Type B pancreatic cell (in vitro differentiated cells): Measurements from ENCODE around the gene MSI2. TPM values are rescaled to one million over a fixed set of nuclear protein-coding genes. Genes with fewer than 3 reads are reported as not detected.
"Not testable (repeated sequence)": the region's sequence is repeated elsewhere in the genome, so short reads cannot be mapped to it uniquely, and the experiment has no call there.

Source experiments
- DNase-seq: peaks from one replicate; pipeline ENCODE4 v3.0.0; 2021; ENCODE audit warnings: mixed read lengths; ENCODE audit not compliant: unreplicated experiment; ENCODE audit errors: extremely low spot score
- H3K27ac Mint-ChIP-seq: 2 replicates; pipeline ENCODE4 v1.8.0; 2021; ENCODE audit warnings: mild to moderate bottlenecking, mixed read lengths
- H3K27me3 Mint-ChIP-seq: 2 replicates; pipeline ENCODE4 v1.8.0; 2021; ENCODE audit warnings: mixed read lengths
- H3K36me3 Mint-ChIP-seq: 2 replicates; pipeline ENCODE4 v1.8.0; 2021; ENCODE audit warnings: mixed read lengths
- H3K4me1 Mint-ChIP-seq: one replicate; pipeline ENCODE4 v1.8.0; 2021; ENCODE audit warnings: mixed read lengths; ENCODE audit not compliant: unreplicated experiment
- H3K4me3 Mint-ChIP-seq: 2 replicates; pipeline ENCODE4 v1.8.0; 2021; ENCODE audit warnings: mild to moderate bottlenecking, mixed read lengths
- H3K9me3 Mint-ChIP-seq: 2 replicates; pipeline ENCODE4 v1.8.0; 2021; ENCODE audit warnings: mixed read lengths
- total RNA-seq: library from RNA; stranded (reverse); gene quantifications from 2 replicates; pipeline ENCODE4 v1.2.1, GENCODE V29; 2021; ENCODE audit warnings: low replicate concordance
- TF ChIP-seq, protein P1 (sequence below): fragments of 200-600 bp; sonication (generic); conservative IDR thresholded peaks from 2 replicates; pipeline ENCODE4 v1.5.0; 2021; ENCODE audit warnings: antibody characterized with exemption, mild to moderate bottlenecking

The MSI2 gene
- total RNA-seq, 1 donor from 2014 or later = 158 TPM

GRCh38 chr17:57211543-57211942 lies 44.8 kb upstream of the MSI2 start:
- no peak overlapping the region for H3K27ac Mint-ChIP-seq

DNA sequence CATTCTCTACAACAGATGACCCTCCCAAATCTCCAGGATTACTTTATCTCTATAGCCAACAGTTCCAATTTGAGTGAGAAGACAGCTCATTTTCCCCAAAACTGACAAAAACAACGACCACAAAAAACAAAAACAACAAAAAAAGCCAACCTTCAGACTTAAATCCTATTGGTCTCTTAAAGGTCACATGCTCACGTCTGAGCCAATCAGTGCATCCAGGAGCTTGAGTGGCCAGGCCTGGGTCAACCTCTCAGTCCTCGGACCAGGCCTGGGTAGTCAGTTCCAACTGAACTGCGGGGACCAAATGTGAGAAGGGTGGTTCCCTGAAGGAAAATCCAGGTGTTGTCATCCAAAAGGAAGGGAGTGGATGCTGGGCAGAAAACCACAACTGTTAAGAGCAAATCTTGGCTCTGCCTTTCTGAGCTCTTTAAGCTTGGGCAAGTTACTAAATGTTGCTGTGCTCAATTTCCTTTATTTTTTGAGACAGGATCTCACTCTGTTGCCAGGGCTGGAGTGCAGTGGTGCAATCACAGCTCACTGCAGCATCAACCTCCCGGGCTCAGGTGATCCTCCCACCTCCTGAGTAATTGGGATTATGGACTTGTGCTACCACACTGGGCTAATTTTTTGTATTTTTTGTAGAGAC lies 43.0 kb upstream of the MSI2 start:
- H3K9me3 Mint-ChIP-seq = peaks cover 6% of the 10 kb centered on the region
- no peak for DNase-seq
- H3K27ac Mint-ChIP-seq = no peak overlapping the region
- H3K27me3 Mint-ChIP-seq = peaks cover 3% of the 10 kb centered on the region
- TF ChIP-seq, protein P1, sequence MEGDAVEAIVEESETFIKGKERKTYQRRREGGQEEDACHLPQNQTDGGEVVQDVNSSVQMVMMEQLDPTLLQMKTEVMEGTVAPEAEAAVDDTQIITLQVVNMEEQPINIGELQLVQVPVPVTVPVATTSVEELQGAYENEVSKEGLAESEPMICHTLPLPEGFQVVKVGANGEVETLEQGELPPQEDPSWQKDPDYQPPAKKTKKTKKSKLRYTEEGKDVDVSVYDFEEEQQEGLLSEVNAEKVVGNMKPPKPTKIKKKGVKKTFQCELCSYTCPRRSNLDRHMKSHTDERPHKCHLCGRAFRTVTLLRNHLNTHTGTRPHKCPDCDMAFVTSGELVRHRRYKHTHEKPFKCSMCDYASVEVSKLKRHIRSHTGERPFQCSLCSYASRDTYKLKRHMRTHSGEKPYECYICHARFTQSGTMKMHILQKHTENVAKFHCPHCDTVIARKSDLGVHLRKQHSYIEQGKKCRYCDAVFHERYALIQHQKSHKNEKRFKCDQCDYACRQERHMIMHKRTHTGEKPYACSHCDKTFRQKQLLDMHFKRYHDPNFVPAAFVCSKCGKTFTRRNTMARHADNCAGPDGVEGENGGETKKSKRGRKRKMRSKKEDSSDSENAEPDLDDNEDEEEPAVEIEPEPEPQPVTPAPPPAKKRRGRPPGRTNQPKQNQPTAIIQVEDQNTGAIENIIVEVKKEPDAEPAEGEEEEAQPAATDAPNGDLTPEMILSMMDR = no peak
- H3K4me1 Mint-ChIP-seq = peaks cover 9% of the 10 kb centered on the region
- H3K36me3 Mint-ChIP-seq = no peaks in the 10 kb centered on the region
- H3K4me3 Mint-ChIP-seq = no peak overlapping the region

More at GRCh38 chr17:57211543-57211942, 44.8 kb upstream of the MSI2 start:
- Mint-ChIP-seq H3K27me3 (peaks cover 3% of the 10 kb centered on the region), H3K4me3 (no peak overlapping the region), H3K36me3 (no peaks in the 10 kb centered on the region), H3K4me1 (peaks cover 9% of the 10 kb centered on the region), H3K9me3 (peaks cover 13% of the 10 kb centered on the region)
- DNase-seq = no peak
- TF ChIP-seq, protein P1 = no peak

DNA sequence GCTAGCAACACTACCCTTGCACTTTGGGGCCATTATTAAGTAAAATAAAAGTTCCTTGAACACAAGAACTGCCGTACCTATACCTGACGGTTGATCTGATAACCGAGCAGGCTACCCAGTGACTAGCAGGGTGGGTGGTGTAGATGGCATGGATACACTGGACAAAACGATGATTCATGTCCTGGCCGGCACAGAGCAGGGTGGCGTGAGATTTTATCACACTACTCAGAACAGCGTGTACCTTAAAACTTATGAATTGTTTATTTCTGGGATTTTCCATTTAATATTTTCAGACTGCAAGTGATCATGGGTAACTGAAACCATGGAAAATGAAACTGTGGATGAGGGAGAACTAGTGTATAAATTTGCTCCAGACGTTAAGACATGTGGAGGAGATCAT lies 41.0 kb upstream of the MSI2 start:
- TF ChIP-seq, protein P1 = no peak
- Mint-ChIP-seq H3K4me3 (no peak overlapping the region), H3K9me3 (no peaks in the 10 kb centered on the region), H3K4me1 (peaks cover 9% of the 10 kb centered on the region), H3K36me3 (no peaks in the 10 kb centered on the region), H3K27ac (no peak overlapping the region), H3K27me3 (peaks cover 1% of the 10 kb centered on the region)
- no peak for DNase-seq

GRCh38 chr17:57221366-57222350 lies 34.7 kb upstream of the MSI2 start:
- H3K4me3 Mint-ChIP-seq = no peak overlapping the region
- no peak for DNase-seq
- TF ChIP-seq, protein P1 = no peak
- H3K9me3 Mint-ChIP-seq = no peaks in the 10 kb centered on the region
- H3K27me3 Mint-ChIP-seq = no peaks in the 10 kb centered on the region
- no peaks in the 10 kb centered on the region for H3K36me3 Mint-ChIP-seq
- H3K4me1 Mint-ChIP-seq = no peaks in the 10 kb centered on the region
- H3K27ac Mint-ChIP-seq = no peak overlapping the region

DNA sequence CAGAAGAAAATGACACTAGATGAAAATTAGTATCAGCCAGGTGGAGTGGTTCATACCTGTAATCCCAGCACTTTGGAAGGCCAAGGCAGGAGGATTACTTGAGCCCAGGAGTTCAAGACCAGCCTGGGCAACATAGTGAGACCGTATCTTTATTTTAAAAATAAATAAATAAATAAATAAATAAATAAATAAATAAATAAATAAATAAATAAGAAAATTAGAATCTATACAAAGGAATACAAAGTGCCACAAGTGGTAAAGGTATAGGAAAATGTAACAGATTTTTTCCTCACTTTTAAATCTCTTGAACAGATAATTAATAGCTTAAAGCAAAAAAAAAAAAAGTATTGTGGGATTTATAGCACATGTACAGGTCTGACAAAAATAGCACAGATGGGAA lies 33.9 kb upstream of the MSI2 start:
- H3K27me3 Mint-ChIP-seq, DNase-seq, H3K9me3 Mint-ChIP-seq, H3K27ac Mint-ChIP-seq, H3K4me1 Mint-ChIP-seq, H3K36me3 Mint-ChIP-seq, H3K4me3 Mint-ChIP-seq: not testable (repeated sequence)

DNA sequence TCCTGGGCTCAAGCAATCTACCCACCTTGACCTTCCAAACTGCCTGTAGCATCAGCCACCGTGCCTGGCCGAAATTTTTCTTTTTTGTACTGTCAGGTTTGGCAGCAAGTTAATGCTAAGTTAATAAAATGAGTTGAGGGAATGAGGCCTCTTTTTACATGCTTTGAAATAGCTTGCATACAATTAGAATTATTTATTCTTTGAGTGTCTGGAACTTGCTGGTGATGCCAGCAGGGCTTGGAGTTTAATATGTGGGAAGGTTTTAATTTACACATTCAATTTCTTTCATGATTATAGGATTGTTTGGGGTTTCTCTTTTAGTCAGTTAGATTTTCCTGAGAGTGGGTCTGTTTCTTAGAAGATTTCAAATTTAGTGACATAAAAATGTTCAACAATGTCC lies 31.2 kb upstream of the MSI2 start:
- Mint-ChIP-seq H3K27me3 (peaks cover 4% of the 10 kb centered on the region), H3K27ac (no peak overlapping the region), H3K9me3 (peaks cover 12% of the 10 kb centered on the region), H3K4me3 (no peak overlapping the region), H3K4me1 (no peaks in the 10 kb centered on the region), H3K36me3 (no peaks in the 10 kb centered on the region)
- no peak for DNase-seq
- TF ChIP-seq, protein P1 = no peak
